ENCODE measurements around the gene CFDP1.
A peak's percentile ranks its signal among the peaks of the same experiment; 100 is the strongest.

CFDP1 gene

DNA sequence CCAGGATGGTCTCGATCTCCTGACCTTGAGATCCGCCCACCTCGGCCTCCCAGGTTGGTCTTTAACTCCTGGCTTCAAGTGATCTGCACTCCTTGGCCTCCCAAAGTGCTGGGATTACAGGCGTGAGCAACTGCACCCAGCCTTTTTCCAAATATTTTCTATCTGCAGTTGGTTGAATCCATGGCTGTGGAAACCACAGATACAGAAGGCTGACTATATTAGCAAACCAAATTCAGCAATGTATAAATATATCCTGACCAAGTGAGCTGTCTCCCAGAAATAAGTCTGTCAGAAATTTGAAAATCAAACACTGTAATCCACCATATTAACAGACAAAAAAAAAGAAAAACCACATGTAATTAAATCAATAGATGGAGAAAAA is 9.6 kb downstream of the CFDP1 start:
- Histone ChIP-seq H3K79me2 (ENCODE audit: control insufficient read depth, low read length) (peaks cover 90% of the 10 kb centered on the region), H3K27me3 (ENCODE audit: control insufficient read depth, low read length) (no peaks in the 10 kb centered on the region)

DNA sequence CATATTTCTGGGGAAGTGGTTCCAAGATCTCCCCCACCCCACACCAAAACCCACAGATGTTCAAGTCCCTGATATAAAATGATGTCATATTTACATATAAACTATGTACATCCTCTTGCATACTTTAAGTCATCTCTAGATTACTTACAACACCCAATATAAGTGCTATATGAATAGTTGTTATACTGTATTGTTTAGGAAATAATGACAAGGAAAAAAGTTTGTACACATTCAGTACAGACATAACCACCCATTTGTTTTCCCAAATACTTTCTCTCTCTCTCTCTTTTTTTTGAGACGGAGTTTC is 11.5 kb downstream of the CFDP1 start:
- no peaks in the 10 kb centered on the region for H3K36me3 ChIP-seq (ENCODE audit: control insufficient read depth, low read length)
- H3K4me1 ChIP-seq (ENCODE audit: control insufficient read depth, low read length): peaks cover 19% of the 10 kb centered on the region
- H3K4me2 ChIP-seq (ENCODE audit: low read length): peak overlapping the region; percentile 72
- H3K27me3 ChIP-seq (ENCODE audit: control insufficient read depth, low read length): no peaks in the 10 kb centered on the region
- H3K4me3 ChIP-seq (ENCODE audit: low read length): peak overlapping the region; percentile 51; the same call in 1 of the 2 replicates
- no peaks in the 10 kb centered on the region for H3K9me2 ChIP-seq (replicated peaks; ENCODE audit: control insufficient read depth, low read length)
- peaks cover 89% of the 10 kb centered on the region for H3K79me2 ChIP-seq (ENCODE audit: control insufficient read depth, low read length)
- 0 out of 2 replicates have a peak, but pooled peaks cover 4% of the 10 kb centered on the region for H4K20me1 ChIP-seq (ENCODE audit: control insufficient read depth, insufficient read depth, low read depth, low read length)
- H3F3A ChIP-seq (ENCODE audit: control insufficient read depth, insufficient read depth): 0 out of 2 replicates have a peak, but pooled peaks cover 9% of the 10 kb centered on the region
- H3K27ac ChIP-seq (ENCODE audit: low read depth, low read length): peak overlapping the region; percentile 8
- no peaks in the 10 kb centered on the region for H3K9me3 ChIP-seq (ENCODE audit: control insufficient read depth, insufficient read depth, low read length)
- TF ChIP-seq EZH2phosphoT487 (IDR thresholded peaks at IDR 0.05; ENCODE audit: borderline replicate concordance, low read length): no peak
- TF ChIP-seq, protein P1, sequence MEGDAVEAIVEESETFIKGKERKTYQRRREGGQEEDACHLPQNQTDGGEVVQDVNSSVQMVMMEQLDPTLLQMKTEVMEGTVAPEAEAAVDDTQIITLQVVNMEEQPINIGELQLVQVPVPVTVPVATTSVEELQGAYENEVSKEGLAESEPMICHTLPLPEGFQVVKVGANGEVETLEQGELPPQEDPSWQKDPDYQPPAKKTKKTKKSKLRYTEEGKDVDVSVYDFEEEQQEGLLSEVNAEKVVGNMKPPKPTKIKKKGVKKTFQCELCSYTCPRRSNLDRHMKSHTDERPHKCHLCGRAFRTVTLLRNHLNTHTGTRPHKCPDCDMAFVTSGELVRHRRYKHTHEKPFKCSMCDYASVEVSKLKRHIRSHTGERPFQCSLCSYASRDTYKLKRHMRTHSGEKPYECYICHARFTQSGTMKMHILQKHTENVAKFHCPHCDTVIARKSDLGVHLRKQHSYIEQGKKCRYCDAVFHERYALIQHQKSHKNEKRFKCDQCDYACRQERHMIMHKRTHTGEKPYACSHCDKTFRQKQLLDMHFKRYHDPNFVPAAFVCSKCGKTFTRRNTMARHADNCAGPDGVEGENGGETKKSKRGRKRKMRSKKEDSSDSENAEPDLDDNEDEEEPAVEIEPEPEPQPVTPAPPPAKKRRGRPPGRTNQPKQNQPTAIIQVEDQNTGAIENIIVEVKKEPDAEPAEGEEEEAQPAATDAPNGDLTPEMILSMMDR (IDR thresholded peaks at IDR 0.05; ENCODE audit: low read depth, low read length, poor library complexity, severe bottlenecking): no peak

More for the DNA sequence above, 9.6 kb downstream of the CFDP1 start:
- Histone ChIP-seq H3K4me3 (ENCODE audit: low read length) (no peak overlapping the region), H3K27ac (ENCODE audit: low read depth, low read length) (no peak overlapping the region), H4K20me1 (ENCODE audit: control insufficient read depth, insufficient read depth, low read depth, low read length) (0 out of 2 replicates have a peak, but pooled peaks cover 4% of the 10 kb centered on the region), H3K36me3 (ENCODE audit: control insufficient read depth, low read length) (no peaks in the 10 kb centered on the region), H3K9me3 (ENCODE audit: control insufficient read depth, insufficient read depth, low read length) (no peaks in the 10 kb centered on the region), H3F3A (ENCODE audit: control insufficient read depth, insufficient read depth) (0 out of 2 replicates have a peak, but pooled peaks cover 6% of the 10 kb centered on the region), H3K4me2 (ENCODE audit: low read length) (no peak overlapping the region), H3K9me2 (replicated peaks; ENCODE audit: control insufficient read depth, low read length) (no peaks in the 10 kb centered on the region), H3K4me1 (ENCODE audit: control insufficient read depth, low read length) (peaks cover 19% of the 10 kb centered on the region)
- TF ChIP-seq EZH2phosphoT487 (IDR thresholded peaks at IDR 0.05; ENCODE audit: borderline replicate concordance, low read length): no peak
- TF ChIP-seq, protein P1 (IDR thresholded peaks at IDR 0.05; ENCODE audit: low read depth, low read length, poor library complexity, severe bottlenecking): no peak

DNA sequence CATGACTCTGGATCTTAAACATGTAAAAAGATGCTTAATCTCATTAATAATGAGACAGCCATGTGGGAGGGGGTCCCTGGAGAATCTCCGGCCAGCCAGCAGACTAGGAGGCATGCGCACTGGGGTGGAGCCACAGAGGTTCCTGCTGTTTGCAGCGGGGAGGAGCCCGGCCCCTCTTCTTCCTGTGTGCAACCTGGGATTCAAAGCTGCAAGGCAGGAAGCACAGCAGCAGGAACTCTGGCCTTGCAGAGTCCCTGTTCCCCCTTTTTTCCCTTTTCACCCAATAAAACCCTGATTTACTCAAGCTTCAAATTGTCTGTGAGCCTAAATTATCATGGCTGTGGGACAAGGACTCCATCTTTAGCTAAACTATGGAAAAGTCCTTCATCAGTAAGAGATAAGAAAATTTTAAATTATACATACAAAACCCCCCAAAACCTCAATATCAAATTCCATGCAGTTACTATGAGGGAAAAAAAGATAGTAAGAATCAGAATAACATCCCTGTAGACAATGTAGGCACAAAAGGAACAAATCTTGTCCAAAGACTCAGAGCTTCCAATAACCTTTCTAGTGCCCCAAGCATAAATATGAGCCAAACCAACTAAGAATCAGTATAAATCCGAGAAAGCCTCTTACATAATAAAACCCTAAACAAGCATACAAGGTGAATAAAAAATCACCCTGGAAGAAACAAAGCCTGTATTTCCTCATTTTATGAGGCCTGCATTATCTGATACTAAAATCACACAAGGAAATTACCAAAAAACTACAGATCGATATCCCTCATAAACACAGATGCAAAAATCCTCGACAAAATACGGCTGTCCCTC is 12.1 kb downstream of the CFDP1 start:
- Histone ChIP-seq H4K20me1 (ENCODE audit: control insufficient read depth, insufficient read depth, low read depth, low read length) (0 out of 2 replicates have a peak, but pooled peaks cover 4% of the 10 kb centered on the region), H3F3A (ENCODE audit: control insufficient read depth, insufficient read depth) (0 out of 2 replicates have a peak, but pooled peaks cover 9% of the 10 kb centered on the region), H3K79me2 (ENCODE audit: control insufficient read depth, low read length) (peaks cover 85% of the 10 kb centered on the region), H3K4me1 (ENCODE audit: control insufficient read depth, low read length) (peaks cover 19% of the 10 kb centered on the region), H3K4me3 (ENCODE audit: low read length) (peak overlapping the region; percentile 51), H3K9me3 (ENCODE audit: control insufficient read depth, insufficient read depth, low read length) (no peaks in the 10 kb centered on the region), H3K4me2 (ENCODE audit: low read length) (peak overlapping the region; percentile 72), H3K27me3 (ENCODE audit: control insufficient read depth, low read length) (no peaks in the 10 kb centered on the region), H3K27ac (ENCODE audit: low read depth, low read length) (peak overlapping the region; percentile 8), H3K36me3 (ENCODE audit: control insufficient read depth, low read length) (no peaks in the 10 kb centered on the region), H3K9me2 (replicated peaks; ENCODE audit: control insufficient read depth, low read length) (no peaks in the 10 kb centered on the region)
- TF ChIP-seq, protein P1 (IDR thresholded peaks at IDR 0.05; ENCODE audit: low read depth, low read length, poor library complexity, severe bottlenecking): no peak
- TF ChIP-seq EZH2phosphoT487 (IDR thresholded peaks at IDR 0.05; ENCODE audit: borderline replicate concordance, low read length): no peak

Measured in DOHH2 (cell line).